HL-60 (cell line): Measurements from ENCODE around the gene STXBP5.

Experiments used
- DNase-seq, 2 experiments: peaks; one replicate each; pipeline ENCODE4 v3.0.0-alpha.2; 2010 to 2020; ENCODE audit warnings: low read depth in 1 of 2, low spot score in 1 of 2
- H3K27ac ChIP-seq: fragments of 250-450 bp; sonication (Bioruptor Pico); replicated peaks from 2 replicates; pipeline ENCODE4 v1.5.1; 2020; ENCODE audit warnings: mild to moderate bottlenecking, moderate library complexity
- H3K27me3 ChIP-seq: fragments of 250-450 bp; sonication (Bioruptor Pico); 2 replicates; pipeline ENCODE4 v1.5.1; 2021; ENCODE audit warnings: mild to moderate bottlenecking, moderate library complexity; ENCODE audit not compliant: insufficient read depth, poor library complexity, severe bottlenecking
- H3K4me3 ChIP-seq: replicated peaks from 2 replicates; pipeline ENCODE4 v1.5.1; 2011; ENCODE audit warnings: mild to moderate bottlenecking, control low read depth, low read length; ENCODE audit not compliant: insufficient read depth
- GABPA ChIP-seq: IDR thresholded peaks from 2 replicates; pipeline ENCODE4 v1.6.1; 2012; ENCODE audit warnings: low read depth
- POLR2AphosphoS5 ChIP-seq: IDR thresholded peaks from 2 replicates; pipeline ENCODE4 v1.6.1; 2012; ENCODE audit warnings: low read depth
- REST ChIP-seq: IDR thresholded peaks from 2 replicates; pipeline ENCODE4 v1.6.1; 2012; ENCODE audit warnings: low read depth; ENCODE audit not compliant: insufficient replicate concordance
- SPI1 ChIP-seq: IDR thresholded peaks from 2 replicates; pipeline ENCODE4 v1.6.1; 2012; ENCODE audit warnings: low read depth, mild to moderate bottlenecking, borderline replicate concordance
- TF ChIP-seq, protein P1 (sequence below): IDR thresholded peaks from one replicate; pipeline ENCODE4 v1.5.1; 2011; ENCODE audit warnings: low read length, control low read depth, inconsistent platforms; ENCODE audit not compliant: insufficient read depth

The STXBP5 gene

GRCh38 chr6:147234685-147235084 lies 30.5 kb downstream of the STXBP5 start:
- no peak for TF ChIP-seq GABPA
- TF ChIP-seq POLR2AphosphoS5, result no peak
- DNase-seq, result no peak
- Histone ChIP-seq H3K27ac (no peak overlapping the region), H3K4me3 (no peak overlapping the region), H3K27me3 (no peaks in the 10 kb centered on the region)

- no peak for DNase-seq
- H3K4me3 ChIP-seq, result no peak overlapping the region
- TF ChIP-seq SPI1 (no peak), REST (no peak), POLR2AphosphoS5 (no peak)
- no peaks in the 10 kb centered on the region for H3K27me3 ChIP-seq
- H3K27ac ChIP-seq, result no peak overlapping the region
Measured at GRCh38 chr6:147238164-147238563, 33.9 kb downstream of the STXBP5 start.

- no peak for DNase-seq
- Histone ChIP-seq H3K27me3 (no peaks in the 10 kb centered on the region), H3K4me3 (no peak overlapping the region), H3K27ac (no peak overlapping the region)
- no peak for TF ChIP-seq REST
- TF ChIP-seq POLR2AphosphoS5, result no peak
- no peak for TF ChIP-seq SPI1
- TF ChIP-seq, protein P1, sequence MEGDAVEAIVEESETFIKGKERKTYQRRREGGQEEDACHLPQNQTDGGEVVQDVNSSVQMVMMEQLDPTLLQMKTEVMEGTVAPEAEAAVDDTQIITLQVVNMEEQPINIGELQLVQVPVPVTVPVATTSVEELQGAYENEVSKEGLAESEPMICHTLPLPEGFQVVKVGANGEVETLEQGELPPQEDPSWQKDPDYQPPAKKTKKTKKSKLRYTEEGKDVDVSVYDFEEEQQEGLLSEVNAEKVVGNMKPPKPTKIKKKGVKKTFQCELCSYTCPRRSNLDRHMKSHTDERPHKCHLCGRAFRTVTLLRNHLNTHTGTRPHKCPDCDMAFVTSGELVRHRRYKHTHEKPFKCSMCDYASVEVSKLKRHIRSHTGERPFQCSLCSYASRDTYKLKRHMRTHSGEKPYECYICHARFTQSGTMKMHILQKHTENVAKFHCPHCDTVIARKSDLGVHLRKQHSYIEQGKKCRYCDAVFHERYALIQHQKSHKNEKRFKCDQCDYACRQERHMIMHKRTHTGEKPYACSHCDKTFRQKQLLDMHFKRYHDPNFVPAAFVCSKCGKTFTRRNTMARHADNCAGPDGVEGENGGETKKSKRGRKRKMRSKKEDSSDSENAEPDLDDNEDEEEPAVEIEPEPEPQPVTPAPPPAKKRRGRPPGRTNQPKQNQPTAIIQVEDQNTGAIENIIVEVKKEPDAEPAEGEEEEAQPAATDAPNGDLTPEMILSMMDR, result no peak
- no peak for TF ChIP-seq GABPA
Measured at GRCh38 chr6:147238906-147239305, 34.7 kb downstream of the STXBP5 start.

DNA sequence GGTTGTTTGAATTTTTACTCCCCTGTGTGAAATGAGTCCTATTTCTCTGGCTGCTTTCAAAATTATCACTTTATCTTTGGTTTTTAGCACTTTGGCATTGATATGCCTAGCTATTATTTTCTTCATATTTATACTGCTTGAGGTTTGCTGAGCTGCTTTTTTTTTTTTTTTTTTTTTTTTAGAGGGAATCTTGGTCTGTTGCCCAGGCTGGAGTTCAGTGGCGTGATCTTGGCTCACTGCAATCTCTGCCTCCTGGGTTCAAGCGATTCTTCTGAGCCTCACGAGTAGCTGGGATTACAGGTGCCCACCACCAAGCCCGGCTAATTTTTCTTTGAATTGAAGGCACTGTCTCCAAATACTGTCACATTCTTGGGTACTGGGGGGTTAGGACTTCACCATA lies 40.6 kb downstream of the STXBP5 start:
- H3K27me3 ChIP-seq, result no peaks in the 10 kb centered on the region
- DNase-seq, result no peak
- no peak overlapping the region for H3K27ac ChIP-seq
- H3K4me3 ChIP-seq, result no peak overlapping the region
- TF ChIP-seq REST (no peak), GABPA (no peak), SPI1 (no peak), POLR2AphosphoS5 (no peak)
- TF ChIP-seq, protein P1, result no peak
